Vagina (tissue), 2 donors: ENCODE results near the gene TBC1D14. TPM values are rescaled to one million over a fixed set of nuclear protein-coding genes. Genes with fewer than 3 reads are reported as not detected.

Experiments
- DNase-seq, 2 donors: peaks; one replicate each; pipeline ENCODE4 v3.0.0-alpha.2; 2017; ENCODE audit errors: extremely low spot score in 2 of 2
- H3K27ac ChIP-seq: fragments of 200-600 bp; sonication (generic); one replicate; pipeline ENCODE4 v1.5.1; 2019
- H3K27me3 ChIP-seq: fragments of 200-600 bp; sonication (generic); one replicate; pipeline ENCODE4 v1.5.1; 2019
- H3K36me3 ChIP-seq, 2 donors: fragments of 200-600 bp; sonication (generic); one replicate each; pipeline ENCODE4 v1.5.1; 2017 to 2019
- H3K4me1 ChIP-seq: fragments of 200-600 bp; sonication (generic); one replicate; pipeline ENCODE4 v1.5.1; 2019
- H3K4me3 ChIP-seq, 2 donors: fragments of 200-600 bp; sonication (generic); 1 replicate in 1 of 2; 2 replicates in 1 of 2; pipeline ENCODE4 v1.5.1; 2016 to 2019
- H3K9me3 ChIP-seq: fragments of 200-600 bp; sonication (generic); one replicate; pipeline ENCODE4 v1.5.1; 2019
- POLR2A ChIP-seq, 2 donors: fragments of 450-650 bp; IDR thresholded peaks; one replicate each; pipeline ENCODE4 v1.6.1; 2017; ENCODE audit warnings: antibody characterized with exemption in 2 of 2, mild to moderate bottlenecking in 2 of 2, moderate library complexity in 2 of 2
- POLR2AphosphoS5 ChIP-seq, 2 donors: sonication (generic); formaldehyde crosslinking; IDR thresholded peaks; one replicate each; pipeline ENCODE4 v1.9.0; 2017; ENCODE audit warnings: antibody characterized with exemption in 2 of 2, mild to moderate bottlenecking in 2 of 2, low read depth in 1 of 2; ENCODE audit not compliant: insufficient read depth in 1 of 2
- intact Hi-C: fragments of 100-400 bp; cut with DNase I; formaldehyde crosslinking; loops from one replicate; pipeline ENCODE4 v1.15.1; 2023
- total RNA-seq: library from RNA; depleted of rRNA; stranded (reverse); fragments of >200 nt; gene quantifications from one replicate; pipeline ENCODE4 v1.2.3, GENCODE V29; 2016
- TF ChIP-seq, protein P1 (sequence below), 3 experiments: fragments of 450-650 bp in 2 of 3; fragments of 200-600 bp in 1 of 3; sonication (generic) in 1 of 3; IDR thresholded peaks; one replicate each; pipeline ENCODE4 v1.5.1; 2017 to 2019; ENCODE audit warnings: antibody characterized with exemption in 3 of 3, mild to moderate bottlenecking in 2 of 3, moderate library complexity in 2 of 3

TBC1D14 gene
- total RNA-seq, 1 donor from 2014 or later = 35.4 TPM

DNA sequence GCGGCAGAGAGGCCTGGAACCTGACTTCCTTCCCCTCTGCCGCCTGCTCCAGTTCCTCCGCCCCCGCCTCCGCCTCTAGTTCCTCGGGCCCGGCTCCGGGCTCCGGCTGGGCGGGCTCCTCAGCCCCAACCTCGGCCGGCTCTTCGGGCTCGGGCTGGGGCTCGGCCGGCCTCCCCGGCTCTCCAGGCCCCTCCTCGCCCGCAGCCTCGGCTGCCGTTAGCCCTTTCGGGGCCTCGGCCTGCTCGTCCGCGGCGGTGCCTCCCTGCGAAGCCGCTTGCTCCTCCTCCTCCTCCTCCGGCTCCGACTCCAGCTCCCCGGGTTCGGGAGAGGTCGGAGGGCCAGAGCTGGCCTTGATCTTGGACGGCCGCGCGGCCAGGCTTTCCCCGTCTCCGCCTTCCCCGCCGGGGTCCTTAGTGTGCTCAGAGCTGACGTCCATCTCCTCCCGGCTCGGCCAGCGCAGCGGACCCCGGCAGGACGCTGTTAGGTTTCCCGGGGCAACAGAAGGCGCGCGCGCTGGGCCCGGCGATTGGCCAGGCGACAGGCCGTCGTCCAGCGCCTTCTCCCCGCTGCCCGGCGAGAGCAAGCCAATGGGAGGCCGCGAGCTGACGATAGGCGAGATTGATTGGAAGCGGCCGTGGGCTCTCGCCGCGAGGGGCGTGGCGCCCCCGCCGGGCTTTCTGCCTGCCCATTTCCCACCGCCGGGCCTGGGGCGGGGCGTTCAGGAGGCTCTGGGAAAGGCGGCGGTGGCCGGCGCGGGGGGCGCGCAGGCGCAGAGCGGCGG lies 133.1 kb downstream of the TBC1D14 start:
- H3K4me1 ChIP-seq = peaks cover 51% of the 10 kb centered on the region
- TF ChIP-seq, protein P1, sequence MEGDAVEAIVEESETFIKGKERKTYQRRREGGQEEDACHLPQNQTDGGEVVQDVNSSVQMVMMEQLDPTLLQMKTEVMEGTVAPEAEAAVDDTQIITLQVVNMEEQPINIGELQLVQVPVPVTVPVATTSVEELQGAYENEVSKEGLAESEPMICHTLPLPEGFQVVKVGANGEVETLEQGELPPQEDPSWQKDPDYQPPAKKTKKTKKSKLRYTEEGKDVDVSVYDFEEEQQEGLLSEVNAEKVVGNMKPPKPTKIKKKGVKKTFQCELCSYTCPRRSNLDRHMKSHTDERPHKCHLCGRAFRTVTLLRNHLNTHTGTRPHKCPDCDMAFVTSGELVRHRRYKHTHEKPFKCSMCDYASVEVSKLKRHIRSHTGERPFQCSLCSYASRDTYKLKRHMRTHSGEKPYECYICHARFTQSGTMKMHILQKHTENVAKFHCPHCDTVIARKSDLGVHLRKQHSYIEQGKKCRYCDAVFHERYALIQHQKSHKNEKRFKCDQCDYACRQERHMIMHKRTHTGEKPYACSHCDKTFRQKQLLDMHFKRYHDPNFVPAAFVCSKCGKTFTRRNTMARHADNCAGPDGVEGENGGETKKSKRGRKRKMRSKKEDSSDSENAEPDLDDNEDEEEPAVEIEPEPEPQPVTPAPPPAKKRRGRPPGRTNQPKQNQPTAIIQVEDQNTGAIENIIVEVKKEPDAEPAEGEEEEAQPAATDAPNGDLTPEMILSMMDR (IDR thresholded peaks at IDR 0.05) = peak in 1 of 3 experiments; percentile 21
- TF ChIP-seq POLR2AphosphoS5 (IDR thresholded peaks at IDR 0.05; ENCODE audit: insufficient read depth in 1 of 2, low read depth in 1 of 2) (peak; percentile 38 to 79), POLR2A (IDR thresholded peaks at IDR 0.05) (no peak)
- H3K36me3 ChIP-seq = no peaks in the 10 kb centered on the region
- peak overlapping the region; percentile 61 for H3K27ac ChIP-seq
- intact Hi-C loops = loop anchor here (2.0 kb wide), 1 partner anchor 26 kb away; the partner anchor contains the start of gene GRPEL1
- H3K9me3 ChIP-seq = no peaks in the 10 kb centered on the region
- peak overlapping the region; percentile 77 to 80 for H3K4me3 ChIP-seq
- peak in 1 of 2 donors; percentile 97 for DNase-seq
- H3K27me3 ChIP-seq = no peaks in the 10 kb centered on the region

DNA sequence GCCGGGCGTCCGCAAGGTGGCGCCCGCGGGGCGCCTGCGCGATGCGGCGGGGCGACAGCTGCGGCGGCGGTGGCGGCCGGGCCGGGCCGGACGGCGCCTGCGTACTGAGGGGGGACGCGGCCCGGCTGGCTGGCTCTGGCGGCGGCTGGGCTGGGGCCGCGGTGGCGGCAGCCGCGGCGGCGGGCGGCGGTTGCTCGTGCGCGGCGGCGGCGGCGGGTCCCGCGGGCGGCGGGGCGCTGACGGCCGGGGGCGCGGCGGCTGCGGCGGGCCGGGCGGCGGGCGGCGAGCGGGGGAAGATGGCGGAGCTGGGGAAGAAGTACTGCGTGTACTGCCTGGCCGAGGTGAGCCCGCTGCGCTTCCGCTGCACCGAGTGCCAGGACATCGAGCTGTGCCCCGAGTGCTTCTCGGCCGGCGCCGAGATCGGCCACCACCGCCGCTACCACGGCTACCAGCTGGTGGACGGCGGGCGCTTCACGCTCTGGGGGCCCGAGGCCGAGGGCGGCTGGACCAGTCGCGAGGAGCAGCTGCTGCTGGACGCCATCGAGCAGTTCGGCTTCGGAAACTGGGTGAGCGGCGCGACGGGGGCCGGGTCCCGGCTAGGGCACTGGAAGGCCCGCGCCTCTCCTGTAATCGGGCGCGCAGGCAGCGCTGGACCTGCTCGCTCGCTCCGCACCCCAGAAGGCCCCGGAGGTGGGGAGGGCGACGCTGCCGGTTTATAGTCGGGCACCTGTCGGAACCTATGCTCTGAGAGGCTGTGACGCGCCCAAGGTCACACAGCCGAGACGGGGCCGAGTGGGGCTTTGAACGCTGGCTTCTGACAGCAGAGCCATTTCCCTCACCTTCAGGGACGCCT lies 133.9 kb downstream of the TBC1D14 start, which contains the start of gene TADA2B:
TSS of gene TADA2B (plus strand) at position 89 of the 853 bp plus-strand sequence. CDS start at position 297, 208 bp downstream.
- no peaks in the 10 kb centered on the region for H3K27me3 ChIP-seq
- no peaks in the 10 kb centered on the region for H3K36me3 ChIP-seq
- peak within 1 kb of the TSS; percentile 82 for H3K27ac ChIP-seq
- peak in 1 of 2 donors; percentile 47 for TF ChIP-seq POLR2AphosphoS5 (IDR thresholded peaks at IDR 0.05; ENCODE audit: insufficient read depth in 1 of 2, low read depth in 1 of 2)
- no peak for TF ChIP-seq POLR2A (IDR thresholded peaks at IDR 0.05)
- DNase-seq = no peak
- H3K4me3 ChIP-seq = peak within 1 kb of the TSS; percentile 82 to 100
- intact Hi-C loops = loop anchor here (2.0 kb wide), 1 partner anchor 25 kb away; the partner anchor contains the start of gene GRPEL1
- H3K9me3 ChIP-seq = no peaks in the 10 kb centered on the region
- H3K4me1 ChIP-seq = peaks cover 57% of the 10 kb centered on the region

DNA sequence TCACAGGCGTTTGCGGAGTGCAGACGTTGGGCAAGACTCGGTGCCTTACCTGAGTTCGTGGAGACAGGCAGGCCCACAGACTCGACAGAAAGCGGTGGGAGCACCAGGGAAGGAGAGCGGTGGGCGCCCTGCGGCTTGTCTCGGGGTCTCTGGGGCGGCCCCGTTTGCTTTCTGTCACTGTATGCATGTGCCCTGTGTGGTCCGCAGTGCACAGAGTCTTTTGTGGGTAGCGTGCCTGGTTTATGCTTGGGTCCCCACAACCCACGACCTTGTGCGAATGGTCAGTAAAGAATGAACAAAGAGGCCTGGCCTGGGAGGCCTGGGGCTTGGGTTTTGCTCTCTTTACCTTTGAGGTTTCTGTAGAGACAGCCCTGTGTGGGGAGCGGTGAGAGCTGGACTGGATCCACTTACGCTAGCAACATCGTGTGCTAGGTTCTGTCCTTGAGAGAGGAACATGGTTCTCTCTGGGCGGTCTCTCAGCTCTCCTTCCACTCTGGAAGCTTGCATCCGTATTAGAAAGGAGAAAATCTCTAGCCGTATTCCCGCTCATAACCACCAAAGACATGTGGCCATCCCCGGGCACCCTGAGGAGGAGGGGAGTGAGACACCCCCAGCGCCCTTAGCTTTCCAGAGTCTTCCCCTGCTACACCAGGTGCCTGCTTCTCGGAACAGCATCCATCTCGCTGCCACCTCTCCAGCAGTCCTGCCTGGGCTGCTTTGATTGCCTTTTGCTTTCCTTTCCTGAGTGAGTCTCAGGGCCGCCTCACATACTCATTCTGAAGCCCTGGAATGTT lies 134.7 kb downstream of the TBC1D14 start:
- no peaks in the 10 kb centered on the region for H3K9me3 ChIP-seq
- intact Hi-C loops = no loop called here
- DNase-seq = no peak
- no peaks in the 10 kb centered on the region for H3K27me3 ChIP-seq
- peaks cover 58% of the 10 kb centered on the region for H3K4me1 ChIP-seq
- peak overlapping the region; percentile 82 for H3K27ac ChIP-seq
- no peak for TF ChIP-seq POLR2A (IDR thresholded peaks at IDR 0.05)
- TF ChIP-seq, protein P1 (IDR thresholded peaks at IDR 0.05) = no peak
- TF ChIP-seq POLR2AphosphoS5 (IDR thresholded peaks at IDR 0.05; ENCODE audit: insufficient read depth in 1 of 2, low read depth in 1 of 2) = no peak
- H3K36me3 ChIP-seq = no peaks in the 10 kb centered on the region
- H3K4me3 ChIP-seq = peak overlapping the region; percentile 82 to 100

DNA sequence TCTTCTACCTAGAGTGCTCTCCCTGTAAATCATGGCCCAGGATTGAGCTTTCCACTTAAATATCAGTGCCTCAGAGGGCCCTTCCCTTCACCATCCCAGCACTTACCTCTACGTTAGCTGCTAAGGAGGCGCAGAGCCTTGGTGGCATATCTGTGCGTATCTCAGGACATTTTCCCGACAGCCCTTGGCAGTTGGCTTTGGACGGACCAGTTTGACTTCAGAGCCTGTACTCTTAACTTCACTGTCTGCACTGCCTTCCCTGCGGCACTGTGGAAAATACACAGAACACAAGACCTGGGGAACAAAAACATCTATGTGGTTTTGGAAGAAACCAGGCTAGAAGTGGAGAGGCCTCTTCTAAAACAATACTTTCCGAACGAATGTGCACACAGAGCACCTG lies 135.9 kb downstream of the TBC1D14 start:
- Histone ChIP-seq H3K27me3 (no peaks in the 10 kb centered on the region), H3K27ac (no peak overlapping the region), H3K36me3 (no peaks in the 10 kb centered on the region), H3K4me3 (no peak overlapping the region), H3K9me3 (no peaks in the 10 kb centered on the region), H3K4me1 (peaks cover 70% of the 10 kb centered on the region)
- peak in 1 of 2 donors; percentile 77 for DNase-seq
- TF ChIP-seq POLR2A (IDR thresholded peaks at IDR 0.05) (no peak), POLR2AphosphoS5 (IDR thresholded peaks at IDR 0.05; ENCODE audit: insufficient read depth in 1 of 2, low read depth in 1 of 2) (no peak)
- intact Hi-C loops = no loop called here

DNA sequence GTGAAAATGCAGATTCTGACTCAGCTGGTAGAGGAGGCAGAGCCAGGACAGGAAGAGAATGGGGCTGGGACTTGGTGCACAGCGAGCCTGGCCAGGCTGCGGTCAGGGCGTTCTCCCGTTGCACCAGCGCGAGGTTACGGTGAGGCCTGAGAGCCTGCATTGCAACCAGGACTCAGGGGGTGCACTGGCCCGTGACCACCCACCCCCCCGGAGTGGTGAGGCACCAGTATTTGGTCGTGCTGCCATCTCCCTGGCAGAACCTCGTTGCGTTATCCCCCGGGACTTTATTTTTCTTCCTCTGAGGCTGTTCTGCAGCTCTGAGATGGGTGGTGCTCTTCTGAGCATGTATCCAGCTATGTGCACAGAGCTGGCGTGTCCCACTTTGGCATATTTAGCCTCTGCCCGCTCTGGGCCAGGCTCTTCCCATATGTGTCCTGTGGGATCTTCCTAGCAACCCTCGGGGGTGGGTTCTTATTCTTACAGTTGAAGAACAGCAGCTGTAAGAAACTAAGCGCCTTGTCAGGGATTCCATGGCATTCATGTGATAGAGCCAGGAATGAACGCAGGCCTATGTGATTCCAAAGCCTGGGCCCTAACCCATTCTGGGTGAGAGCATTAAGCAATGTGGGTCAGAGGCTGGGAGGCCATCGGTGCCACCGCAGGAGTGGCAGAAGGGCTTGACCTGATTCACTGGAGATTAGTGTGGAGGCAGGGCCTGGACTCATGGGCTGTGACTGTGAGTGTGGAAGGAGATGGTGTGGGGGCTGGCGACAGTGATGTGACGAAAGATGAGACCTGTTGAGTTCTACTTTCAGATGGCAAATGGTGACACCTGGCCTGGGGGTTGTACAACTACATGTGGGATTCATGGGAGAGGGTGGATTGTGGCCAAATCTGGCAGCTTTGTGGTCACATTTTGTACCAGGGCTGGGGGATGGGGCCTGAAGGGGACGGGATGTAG lies 136.6 kb downstream of the TBC1D14 start:
- Histone ChIP-seq H3K36me3 (no peaks in the 10 kb centered on the region), H3K9me3 (no peaks in the 10 kb centered on the region), H3K27me3 (no peaks in the 10 kb centered on the region), H3K4me3 (no peak overlapping the region), H3K27ac (no peak overlapping the region), H3K4me1 (peaks cover 72% of the 10 kb centered on the region)
- no peak for TF ChIP-seq POLR2A (IDR thresholded peaks at IDR 0.05)
- TF ChIP-seq, protein P1 (IDR thresholded peaks at IDR 0.05) = no peak
- TF ChIP-seq POLR2AphosphoS5 (IDR thresholded peaks at IDR 0.05; ENCODE audit: insufficient read depth in 1 of 2, low read depth in 1 of 2) = no peak
- intact Hi-C loops = no loop called here
- DNase-seq = peak in 1 of 2 donors; percentile 70
